ENCODE data around the gene ATXN7L1. TPM values are rescaled to one million over a fixed set of nuclear protein-coding genes. Genes with fewer than 3 reads are reported as not detected.

Gene ATXN7L1
- total RNA-seq, 1 experiment from 2014 or later: 24.3 TPM

DNA sequence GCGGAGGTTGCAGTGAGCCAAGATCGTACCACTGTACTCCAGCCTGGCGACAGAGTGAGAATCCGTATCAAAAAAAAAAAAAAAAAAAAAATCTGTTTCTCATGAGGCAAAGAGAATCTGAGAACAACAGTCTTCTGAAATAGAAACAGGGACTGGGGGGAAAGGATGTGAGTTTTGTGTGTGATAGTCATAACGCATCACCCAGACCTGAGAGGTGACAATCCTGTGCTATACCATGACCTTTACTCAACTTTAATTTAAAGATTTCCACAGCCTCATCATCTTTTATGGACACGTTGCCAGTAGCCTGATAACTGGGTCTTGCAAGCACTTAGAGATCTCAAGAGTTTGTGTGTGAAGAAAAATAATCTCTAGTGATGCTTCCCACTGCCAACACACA lies 2.3 kb downstream of the ATXN7L1 start:
- no peak for DNase-seq
- peaks cover 19% of the 10 kb centered on the region for H3K23me2 ChIP-seq (ENCODE audit: insufficient read length, low read depth, low read length, poor library complexity, severe bottlenecking)
- peaks cover 19% of the 10 kb centered on the region for H3K27me3 Mint-ChIP-seq (ENCODE audit: low read depth)
- no peak overlapping the region for H3K4me2 ChIP-seq (ENCODE audit: insufficient read depth, insufficient read length, low read length)
- H3K79me1 ChIP-seq (ENCODE audit: insufficient read depth, low read depth, low read length, poor library complexity, severe bottlenecking): no peaks in the 10 kb centered on the region
- H3K9me3 Mint-ChIP-seq: no peaks in the 10 kb centered on the region
- peaks cover 24 to 39% (median 29%) of the 10 kb centered on the region in 3 experiments for H3K36me3 Mint-ChIP-seq (ENCODE audit: insufficient read depth in 1 of 3, low read depth in 3 of 3)
- TF ChIP-seq, protein P1, sequence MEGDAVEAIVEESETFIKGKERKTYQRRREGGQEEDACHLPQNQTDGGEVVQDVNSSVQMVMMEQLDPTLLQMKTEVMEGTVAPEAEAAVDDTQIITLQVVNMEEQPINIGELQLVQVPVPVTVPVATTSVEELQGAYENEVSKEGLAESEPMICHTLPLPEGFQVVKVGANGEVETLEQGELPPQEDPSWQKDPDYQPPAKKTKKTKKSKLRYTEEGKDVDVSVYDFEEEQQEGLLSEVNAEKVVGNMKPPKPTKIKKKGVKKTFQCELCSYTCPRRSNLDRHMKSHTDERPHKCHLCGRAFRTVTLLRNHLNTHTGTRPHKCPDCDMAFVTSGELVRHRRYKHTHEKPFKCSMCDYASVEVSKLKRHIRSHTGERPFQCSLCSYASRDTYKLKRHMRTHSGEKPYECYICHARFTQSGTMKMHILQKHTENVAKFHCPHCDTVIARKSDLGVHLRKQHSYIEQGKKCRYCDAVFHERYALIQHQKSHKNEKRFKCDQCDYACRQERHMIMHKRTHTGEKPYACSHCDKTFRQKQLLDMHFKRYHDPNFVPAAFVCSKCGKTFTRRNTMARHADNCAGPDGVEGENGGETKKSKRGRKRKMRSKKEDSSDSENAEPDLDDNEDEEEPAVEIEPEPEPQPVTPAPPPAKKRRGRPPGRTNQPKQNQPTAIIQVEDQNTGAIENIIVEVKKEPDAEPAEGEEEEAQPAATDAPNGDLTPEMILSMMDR (conservative IDR thresholded peaks at IDR 0.05): no peak
- no peak overlapping the region for H3K14ac ChIP-seq (ENCODE audit: insufficient read depth, low read length)
- no peak overlapping the region for H4K91ac ChIP-seq (ENCODE audit: insufficient read length, low read depth, low read length)
- no peaks in the 10 kb centered on the region for H4K20me1 ChIP-seq (ENCODE audit: control insufficient read depth, insufficient read depth, insufficient read length)
- H3K9me3 ChIP-seq (ENCODE audit: control insufficient read depth, low read depth, low read length): no peaks in the 10 kb centered on the region
- peaks cover 3% of the 10 kb centered on the region; the same call in 1 of the 2 replicates for H3K79me2 ChIP-seq (ENCODE audit: insufficient read depth, low read length)
- H3K4me3 Mint-ChIP-seq: no peak overlapping the region
- H2AFZ ChIP-seq (ENCODE audit: low read length): no peak overlapping the region
- H2BK12ac ChIP-seq (ENCODE audit: insufficient read length, low read depth, low read length): no peak overlapping the region
- H2BK120ac ChIP-seq (ENCODE audit: low read depth, low read length, poor library complexity, severe bottlenecking): no peak overlapping the region
- peaks cover 12% of the 10 kb centered on the region for H3K4me1 ChIP-seq (ENCODE audit: insufficient read depth, low read length)
- no peak overlapping the region for H3T11ph ChIP-seq (ENCODE audit: low read length)
- no peak overlapping the region for H2BK15ac ChIP-seq (ENCODE audit: low read depth, low read length)
- no CpG with 5 or more reads among the region's 6 CpGs for WGBS (ENCODE audit: extremely low coverage, insufficient read length, low lambda C conversion rate)
- H3K9ac ChIP-seq (ENCODE audit: extremely low read depth, insufficient read length, low read length): no peak overlapping the region
- H4K5ac ChIP-seq (ENCODE audit: insufficient read length, low read depth, low read length): no peak overlapping the region
- H3K4ac ChIP-seq (ENCODE audit: low read depth, low read length): no peak overlapping the region
- no peak overlapping the region for H3K56ac ChIP-seq (ENCODE audit: insufficient read length, low read depth, low read length)
- peaks cover 3% of the 10 kb centered on the region; the same call in 1 of the 2 replicates for H3K27me3 ChIP-seq (ENCODE audit: insufficient read depth, low read length)
- H2BK5ac ChIP-seq (ENCODE audit: insufficient read length, low read length): no peak overlapping the region
- H2AK5ac ChIP-seq (ENCODE audit: insufficient read length, low read length): no peak overlapping the region
- no peak overlapping the region for H3K27ac ChIP-seq (ENCODE audit: insufficient read length, low read depth, low read length)
- H2BK20ac ChIP-seq (ENCODE audit: low read depth, low read length, poor library complexity, severe bottlenecking): no peak overlapping the region
- H3K4me1 Mint-ChIP-seq: peaks cover 31 to 33% of the 10 kb centered on the region in 2 experiments
- H3K18ac ChIP-seq (ENCODE audit: insufficient read length, low read depth, low read length): no peak overlapping the region
- H3K27ac Mint-ChIP-seq: peak overlapping the region in 1 of 3 experiments; percentile 23; a peak in 1 of 7 replicates
- no peak overlapping the region for H4K8ac ChIP-seq (replicated peaks; ENCODE audit: insufficient read length, low read depth, low read length)
- H3K23ac ChIP-seq (ENCODE audit: insufficient read length, low read depth, low read length): no peak overlapping the region
